Lung (tissue), 12 donors: ENCODE data around the gene ZNF189. TPM values are rescaled to one million over a fixed set of nuclear protein-coding genes. Genes with fewer than 3 reads are reported as not detected.

Experiments used
- ATAC-seq: fragments of 200-7000 bp; cut with Tn5 transposase; one replicate; pipeline ENCODE4 v1.9.1; 2020; ENCODE audit warnings: moderate number of reproducible peaks; ENCODE audit not compliant: insufficient read depth, low FRiP score
- DNase-seq, 3 donors: peaks; one replicate each; pipeline ENCODE4 v3.0.0-alpha.2; 2013 to 2017
- H3K27ac ChIP-seq, 2 donors: one replicate each; pipeline ENCODE4 v1.5.1; 2013; ENCODE audit warnings: mild to moderate bottlenecking in 2 of 2, moderate library complexity in 2 of 2, control low read depth in 1 of 2, inconsistent platforms in 1 of 2, low read depth in 1 of 2, low read length in 1 of 2
- H3K27me3 ChIP-seq, 3 donors: one replicate each; pipeline ENCODE4 v1.5.1; 2013; ENCODE audit warnings: low read length in 2 of 3; ENCODE audit not compliant: control insufficient read depth in 3 of 3, insufficient read depth in 3 of 3
- H3K36me3 ChIP-seq, 4 donors: one replicate each; pipeline ENCODE4 v1.5.1; 2013; ENCODE audit warnings: low read length in 4 of 4, mild to moderate bottlenecking in 1 of 4, moderate library complexity in 1 of 4; ENCODE audit not compliant: control insufficient read depth in 4 of 4, insufficient read depth in 4 of 4
- H3K4me1 ChIP-seq, 5 donors: one replicate each; pipeline ENCODE4 v1.5.1; 2013; ENCODE audit warnings: low read length in 5 of 5, mild to moderate bottlenecking in 2 of 5, moderate library complexity in 1 of 5; ENCODE audit not compliant: control insufficient read depth in 5 of 5, insufficient read depth in 5 of 5
- H3K4me3 ChIP-seq: one replicate; pipeline ENCODE4 v1.5.1; 2013; ENCODE audit warnings: mild to moderate bottlenecking, control low read depth, moderate library complexity
- H3K9ac ChIP-seq, 2 donors: one replicate each; pipeline ENCODE4 v1.5.1; 2013; ENCODE audit warnings: low read length in 2 of 2, control low read depth in 1 of 2; ENCODE audit not compliant: insufficient read depth in 1 of 2
- H3K9me3 ChIP-seq, 4 donors: one replicate each; pipeline ENCODE4 v1.5.1; 2013; ENCODE audit warnings: low read length in 3 of 4, mild to moderate bottlenecking in 1 of 4, moderate library complexity in 1 of 4; ENCODE audit not compliant: control insufficient read depth in 4 of 4, insufficient read depth in 3 of 4
- CTCF ChIP-seq: IDR thresholded peaks from 2 replicates; pipeline ENCODE4 v1.5.1; 2012; ENCODE audit warnings: mild to moderate bottlenecking; ENCODE audit errors: control extremely low read depth, extremely low read depth
- WGBS, 2 donors: extraction: QIAGEN DNeasy Blood & Tissue Kit; methylation state at CpG; one replicate each; pipeline ENCODE4 v1.1.7; 2013; 5-methylcytosine and 5-hydroxymethylcytosine counted together
- polyA plus RNA-seq, 2 donors: library from polyadenylated mRNA; stranded (reverse); fragments of 200-250 nt; gene quantifications; one replicate each; pipeline ENCODE4 v1.2.1, GENCODE V29; 2013
- total RNA-seq, 2 donors: library from RNA; depleted of rRNA in 1 of 2; stranded (reverse); fragments of >200 nt in 1 of 2; gene quantifications; one replicate each; pipeline ENCODE4 v1.2.1, GENCODE V29; 2014 to 2021
- donor health status: control.
- donor health status: control.
- donor health status: Bipolar disorder and iron deficiency.
- donor health status: healthy.
- donor health status: DM: yes; HTN: yes; CAD: no.

The ZNF189 gene
- total and polyA plus RNA-seq, 4 donors: 5.9 to 34.1 (median 11.7) TPM

GRCh38 chr9:101353683-101354082, 45.0 kb upstream of the ZNF189 start:
- ATAC-seq (no peak), DNase-seq (no peak)
- H3K36me3 ChIP-seq: no peaks in the 10 kb centered on the region
- H3K9ac ChIP-seq: no peak overlapping the region
- H3K27ac ChIP-seq: no peak overlapping the region
- no peaks in the 10 kb centered on the region for H3K27me3 ChIP-seq
- H3K9me3 ChIP-seq: no peaks in the 10 kb centered on the region
- TF ChIP-seq CTCF: no peak
- no peaks in the 10 kb centered on the region for H3K4me1 ChIP-seq
- no peak overlapping the region for H3K4me3 ChIP-seq
- 73 to 86% methylated on average over 2 of the region's 2 CpGs for WGBS, 2 donors

GRCh38 chr9:101354143-101354764, 44.4 kb upstream of the ZNF189 start:
- no peak for ATAC-seq
- no peak for TF ChIP-seq CTCF
- H3K27me3 ChIP-seq: no peaks in the 10 kb centered on the region
- H3K9me3 ChIP-seq: no peaks in the 10 kb centered on the region
- no peaks in the 10 kb centered on the region for H3K4me1 ChIP-seq
- H3K27ac ChIP-seq: no peak overlapping the region
- no peak overlapping the region for H3K4me3 ChIP-seq
- no peak for DNase-seq
- no peaks in the 10 kb centered on the region for H3K36me3 ChIP-seq
- H3K9ac ChIP-seq: no peak overlapping the region
- 90 to 91% methylated on average over 5 of the region's 5 CpGs for WGBS, 2 donors

- Histone ChIP-seq H3K4me3 (no peak overlapping the region), H3K27ac (no peak overlapping the region), H3K9me3 (no peaks in the 10 kb centered on the region), H3K36me3 (no peaks in the 10 kb centered on the region), H3K9ac (no peak overlapping the region), H3K27me3 (no peaks in the 10 kb centered on the region), H3K4me1 (no peaks in the 10 kb centered on the region)
- ATAC-seq: no peak
- DNase-seq: no peak
- 68 to 73% methylated on average over 7 of the region's 7 CpGs for WGBS, 2 donors
- no peak for TF ChIP-seq CTCF
These were observed 43.6 kb upstream of the ZNF189 start for GRCh38 chr9:101354765-101355708.
